ENCODE measurements around the gene C19orf12. TPM values are rescaled to one million over a fixed set of nuclear protein-coding genes. Genes with fewer than 3 reads are reported as not detected.

Gene C19orf12
- total and polyA plus RNA-seq, 2 experiments from 2014 or later, result 11.4 to 17.2 TPM

- no peak for ATAC-seq
- Histone ChIP-seq H3K36me3 (ENCODE audit: insufficient read depth) (no peaks in the 10 kb centered on the region), H3K4me2 (peak overlapping the region; percentile 89; the same call in 1 of the 2 replicates), H3K4me3 (peak overlapping the region; percentile 88; the same call in 1 of the 2 replicates), H4K20me1 (replicated peaks; ENCODE audit: insufficient read depth) (no peaks in the 10 kb centered on the region; the same call in 1 of the 2 replicates), H3K9me2 (ENCODE audit: insufficient read depth) (no peaks in the 10 kb centered on the region), H3K4me1 (ENCODE audit: insufficient read depth) (peaks cover 10% of the 10 kb centered on the region), H3K27me3 (ENCODE audit: insufficient read depth) (no peaks in the 10 kb centered on the region), H3K27ac (ENCODE audit: low read depth) (no peak overlapping the region), H3F3A (replicated peaks; ENCODE audit: low read depth) (0 out of 2 replicates have a peak, but pooled peaks cover 7% of the 10 kb centered on the region), H3K79me2 (replicated peaks; ENCODE audit: insufficient read depth) (peaks cover 17% of the 10 kb centered on the region; the same call in 1 of the 2 replicates), H2AFZ (no peak overlapping the region)
- no peak for DNase-seq (ENCODE audit: low spot score)
- TF ChIP-seq EZH2phosphoT487 (IDR thresholded peaks at IDR 0.05; ENCODE audit: unreplicated experiment), result no peak
- no peak for TF ChIP-seq STAT1 (IDR thresholded peaks at IDR 0.05; ENCODE audit: unreplicated experiment)
- TF ChIP-seq CTCF (conservative IDR thresholded peaks at IDR 0.05; ENCODE audit: low read depth in 2 of 2), result no peak
- no peak for TF ChIP-seq REST (IDR thresholded peaks at IDR 0.05; ENCODE audit: unreplicated experiment)
- TF ChIP-seq ZNF462 (CRISPR knock-in tag; IDR thresholded peaks at IDR 0.05), result no peak
- no peak for TF ChIP-seq ZNF114 (CRISPR knock-in tag; IDR thresholded peaks at IDR 0.05)
- no peak for TF ChIP-seq JUNB (IDR thresholded peaks at IDR 0.05; ENCODE audit: unreplicated experiment)
- no peak for TF ChIP-seq NANOG (IDR thresholded peaks at IDR 0.05; ENCODE audit: borderline replicate concordance)
- TF ChIP-seq CREB1 (CRISPR knock-in tag; IDR thresholded peaks at IDR 0.05; ENCODE audit: low read depth), result no peak
- TF ChIP-seq ETS1 (IDR thresholded peaks at IDR 0.05), result no peak
- H3K27ac Mint-ChIP-seq, result no peak overlapping the region
- no peaks in the 10 kb centered on the region for H3K9me3 Mint-ChIP-seq
- H3K36me3 Mint-ChIP-seq (ENCODE audit: low read depth), result no peaks in the 10 kb centered on the region
- peaks cover 34% of the 10 kb centered on the region for H3K4me1 Mint-ChIP-seq
- peaks cover 11% of the 10 kb centered on the region for H3K27me3 Mint-ChIP-seq (ENCODE audit: insufficient read depth, low read depth, poor library complexity)
- H3K4me3 Mint-ChIP-seq, result peak overlapping the region; percentile 69
Measured at GRCh38 chr19:29663861-29664752, 51.0 kb downstream of the C19orf12 start.
